ENCODE results near the gene NUDT4. TPM values are rescaled to one million over a fixed set of nuclear protein-coding genes. Genes with fewer than 3 reads are reported as not detected.

NUDT4 gene
- total RNA-seq (100 to 1,000 TPM; 112 to 179 TPM), polyA plus RNA-seq (ENCODE audit: insufficient read length in 2 of 2) (100 to 1,000 TPM; 117 to 131 TPM)
- long read RNA-seq, donor 1, full-length matches to known transcripts: 49 of 73 reads
- long read RNA-seq, donor 1, partial matches to known transcripts: 24 of 73 reads
- long read RNA-seq, donor 1, other reads (novel, unspliced or antisense): 0 of 73 reads
- long read RNA-seq, donor 2, full-length matches to known transcripts: 19 of 98 reads
- long read RNA-seq, donor 2, partial matches to known transcripts: 79 of 98 reads
- long read RNA-seq, donor 2, other reads (novel, unspliced or antisense): 0 of 98 reads
- long read RNA-seq, donor 3, full-length matches to known transcripts: 62 of 165 reads
- long read RNA-seq, donor 3, partial matches to known transcripts: 44 of 165 reads
- long read RNA-seq, donor 3, other reads (novel, unspliced or antisense): 59 of 165 reads
- long read RNA-seq, donor 4, full-length matches to known transcripts: 43 of 49 reads
- long read RNA-seq, donor 4, partial matches to known transcripts: 6 of 49 reads
- long read RNA-seq, donor 4, other reads (novel, unspliced or antisense): 0 of 49 reads

DNA sequence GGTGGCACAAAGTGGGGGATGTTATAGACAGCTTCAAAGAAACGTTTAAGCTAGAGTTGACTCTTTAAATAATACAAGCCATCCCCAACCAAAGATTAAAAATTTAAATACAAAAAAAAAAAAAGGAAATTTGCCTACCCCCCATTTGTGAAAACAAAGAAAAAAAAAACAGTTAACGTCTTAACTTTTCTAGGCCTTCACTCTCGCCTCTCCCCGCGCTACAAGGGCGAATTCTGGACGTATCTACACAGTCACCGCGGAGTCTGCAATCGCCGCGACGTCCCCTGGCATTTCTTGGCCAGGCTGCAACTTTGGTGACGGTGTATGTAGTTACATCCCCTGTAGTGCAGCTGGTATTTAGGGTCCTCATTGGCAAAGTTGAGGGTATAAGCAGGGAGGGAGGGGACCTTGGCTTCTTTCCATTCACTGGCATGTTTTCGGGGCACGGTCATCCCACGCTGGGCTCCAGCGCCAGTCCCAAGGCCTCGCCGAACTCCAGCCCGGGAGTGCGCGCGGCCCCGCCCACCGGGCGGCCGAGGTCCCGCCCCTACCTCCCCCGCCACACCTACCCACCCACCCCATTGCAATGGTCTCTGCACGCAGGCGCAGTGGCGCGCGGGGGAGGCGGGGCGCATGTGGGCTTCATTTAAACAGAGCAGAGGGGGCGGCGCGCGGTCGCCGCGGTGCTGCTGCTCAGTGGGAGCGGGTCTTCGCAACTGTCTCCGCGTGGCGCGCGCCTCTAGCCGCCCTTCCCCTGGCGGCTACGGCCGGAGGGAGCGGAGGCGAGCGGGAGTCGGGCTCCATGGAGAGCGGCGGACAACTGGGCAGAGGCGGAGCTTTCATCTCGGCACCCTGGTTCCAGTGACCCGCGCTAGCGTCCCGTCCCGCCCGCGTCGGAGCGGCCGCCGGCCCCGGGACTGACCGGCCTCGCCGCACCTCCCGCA lies at the start of gene NUDT4:
NUDT4 (plus strand) TSS at position 674 of the 944 bp plus-strand sequence. CDS start 398 bp downstream, outside the sequence.
- Histone ChIP-seq H3K27ac (ENCODE audit: low read depth, low read length) (peak within 1 kb of the TSS; percentile 96), H3K27me3 (ENCODE audit: control insufficient read depth, insufficient read depth, low read length) (no peaks in the 10 kb centered on the region), H3K4me3 (ENCODE audit: low read depth, low read length) (peak within 1 kb of the TSS; percentile 99), H3K36me3 (ENCODE audit: control insufficient read depth, insufficient read depth, low read length) (no peaks in the 10 kb centered on the region), H3K9me3 (ENCODE audit: control insufficient read depth, insufficient read depth, low read length) (no peaks in the 10 kb centered on the region), H3K4me1 (ENCODE audit: control insufficient read depth, insufficient read depth, low read length) (peaks cover 27% of the 10 kb centered on the region)
- peak in 5 of 6 donors; percentile 89 to 98 (median 95) for DNase-seq (ENCODE audit: low read depth in 4 of 6, low spot score in 6 of 6)
- 1% methylated on average over 37 of the region's 79 CpGs for WGBS (ENCODE audit: insufficient coverage)

DNA sequence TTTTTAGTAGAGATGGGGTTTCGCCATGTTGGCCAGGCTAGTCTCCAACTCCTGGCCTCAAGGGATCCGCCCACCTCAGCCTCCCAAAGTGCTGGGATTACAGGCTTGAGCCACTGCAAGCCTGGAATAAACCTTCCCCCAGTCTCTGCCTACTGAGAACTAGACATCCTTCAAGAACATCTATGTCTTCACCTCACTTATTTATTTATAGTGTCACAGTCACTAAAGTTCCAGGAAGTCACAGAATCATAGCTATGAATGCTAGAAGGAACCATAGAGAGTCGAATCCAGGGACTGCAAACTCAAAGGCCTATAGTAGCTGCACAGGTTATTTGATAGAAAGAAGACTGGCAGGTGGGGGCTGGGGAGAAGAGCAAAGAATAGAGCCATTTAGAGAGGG lies 44.7 kb upstream of the NUDT4 start:
- H3K36me3 ChIP-seq (ENCODE audit: control insufficient read depth, insufficient read depth, low read length): no peaks in the 10 kb centered on the region
- no peak overlapping the region for H3K4me3 ChIP-seq (ENCODE audit: low read depth, low read length)
- no peaks in the 10 kb centered on the region for H3K9me3 ChIP-seq (ENCODE audit: control insufficient read depth, insufficient read depth, low read length)
- WGBS (ENCODE audit: insufficient coverage): 95% methylated on average over 3 of the region's 3 CpGs
- no peaks in the 10 kb centered on the region for H3K27me3 ChIP-seq (ENCODE audit: control insufficient read depth, insufficient read depth, low read length)
- H3K4me1 ChIP-seq (ENCODE audit: control insufficient read depth, insufficient read depth, low read length): peaks cover 6% of the 10 kb centered on the region
- H3K27ac ChIP-seq (ENCODE audit: low read depth, low read length): no peak overlapping the region
- no peak for DNase-seq (ENCODE audit: low read depth in 4 of 6, low spot score in 6 of 6)

DNA sequence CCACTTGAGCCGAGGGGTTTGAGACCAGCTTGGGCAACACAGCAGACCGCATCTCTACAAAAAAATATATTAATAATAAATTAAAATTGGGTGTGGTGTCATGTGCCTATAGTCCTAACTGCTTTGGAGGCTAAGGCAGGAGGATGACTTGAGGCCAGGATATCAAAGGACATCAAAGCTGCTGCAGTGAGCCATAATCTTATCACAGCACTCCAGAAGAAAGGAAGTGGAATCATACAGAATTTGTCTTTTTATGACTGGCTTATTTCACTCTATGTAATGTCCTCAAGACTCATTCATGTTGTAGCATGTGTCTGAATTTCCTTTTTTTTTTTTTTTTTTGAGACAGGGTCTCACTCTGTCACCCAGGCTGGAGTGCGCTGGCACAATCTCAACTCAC lies 43.9 kb upstream of the NUDT4 start:
- Histone ChIP-seq H3K27ac (ENCODE audit: low read depth, low read length) (no peak overlapping the region), H3K4me1 (ENCODE audit: control insufficient read depth, insufficient read depth, low read length) (peaks cover 6% of the 10 kb centered on the region), H3K36me3 (ENCODE audit: control insufficient read depth, insufficient read depth, low read length) (no peaks in the 10 kb centered on the region), H3K4me3 (ENCODE audit: low read depth, low read length) (no peak overlapping the region), H3K9me3 (ENCODE audit: control insufficient read depth, insufficient read depth, low read length) (no peaks in the 10 kb centered on the region), H3K27me3 (ENCODE audit: control insufficient read depth, insufficient read depth, low read length) (no peaks in the 10 kb centered on the region)
- no peak for DNase-seq (ENCODE audit: low read depth in 4 of 6, low spot score in 6 of 6)
- WGBS (ENCODE audit: insufficient coverage): no CpG with 5 or more reads among the region's 3 CpGs

DNA sequence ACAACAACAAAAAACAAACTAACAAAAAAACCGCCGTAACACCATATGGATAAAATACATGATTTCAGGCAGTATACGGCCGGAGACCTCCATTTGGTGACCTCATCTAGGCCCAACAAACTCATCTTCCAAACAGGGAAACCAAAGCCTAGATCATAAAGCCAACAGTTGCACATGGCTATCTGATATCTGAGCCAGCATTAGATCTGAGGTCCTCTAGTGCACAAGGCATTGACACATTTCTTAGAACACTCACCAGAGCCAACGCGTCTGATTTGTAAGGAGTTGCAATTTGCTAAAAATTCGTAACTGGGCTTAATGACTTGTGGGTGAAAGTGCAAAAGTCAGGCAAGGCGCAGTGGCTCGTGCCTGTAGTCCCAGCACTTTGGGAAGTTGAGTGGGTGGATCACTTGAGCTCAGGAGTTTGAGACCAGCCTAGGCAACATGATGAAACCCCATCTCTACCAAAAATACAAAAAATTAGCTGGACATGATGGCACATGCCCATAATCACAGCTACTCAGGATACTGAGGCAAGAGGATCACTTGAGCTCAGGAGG lies 42.0 kb upstream of the NUDT4 start:
- H3K4me1 ChIP-seq (ENCODE audit: control insufficient read depth, insufficient read depth, low read length): peaks cover 6% of the 10 kb centered on the region
- no peaks in the 10 kb centered on the region for H3K36me3 ChIP-seq (ENCODE audit: control insufficient read depth, insufficient read depth, low read length)
- no peak overlapping the region for H3K4me3 ChIP-seq (ENCODE audit: low read depth, low read length)
- H3K27ac ChIP-seq (ENCODE audit: low read depth, low read length): peak overlapping the region; percentile 83
- H3K9me3 ChIP-seq (ENCODE audit: control insufficient read depth, insufficient read depth, low read length): no peaks in the 10 kb centered on the region
- WGBS (ENCODE audit: insufficient coverage): 89% methylated on average over 3 of the region's 9 CpGs
- DNase-seq (ENCODE audit: low read depth in 4 of 6, low spot score in 6 of 6): no peak
- H3K27me3 ChIP-seq (ENCODE audit: control insufficient read depth, insufficient read depth, low read length): no peaks in the 10 kb centered on the region

DNA sequence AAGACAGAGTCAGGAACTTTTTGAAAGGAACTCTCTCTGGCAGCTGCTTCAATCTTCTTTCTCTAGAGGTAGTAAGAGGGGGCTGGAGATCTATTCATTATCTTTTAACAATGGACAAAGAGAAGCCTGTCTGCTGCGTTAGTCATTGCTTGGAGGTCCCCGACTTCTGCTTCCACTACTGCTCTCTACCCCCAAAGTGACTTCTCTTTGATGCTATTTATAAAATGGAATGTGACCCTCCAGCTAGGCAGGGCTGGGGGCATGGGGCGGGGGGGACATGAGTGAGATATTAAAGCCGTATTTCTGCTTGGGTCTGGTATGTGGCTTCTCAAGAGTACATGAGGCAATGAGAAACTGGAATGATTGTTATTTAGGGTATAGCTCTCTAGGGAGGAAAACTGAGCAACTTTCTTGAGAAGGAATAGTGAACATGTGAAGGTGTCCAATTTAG lies 41.4 kb upstream of the NUDT4 start:
- H3K9me3 ChIP-seq (ENCODE audit: control insufficient read depth, insufficient read depth, low read length): no peaks in the 10 kb centered on the region
- peak in 2 of 6 donors; percentile 20 to 50 for DNase-seq (ENCODE audit: low read depth in 4 of 6, low spot score in 6 of 6)
- no peaks in the 10 kb centered on the region for H3K27me3 ChIP-seq (ENCODE audit: control insufficient read depth, insufficient read depth, low read length)
- no peaks in the 10 kb centered on the region for H3K36me3 ChIP-seq (ENCODE audit: control insufficient read depth, insufficient read depth, low read length)
- H3K4me3 ChIP-seq (ENCODE audit: low read depth, low read length): no peak overlapping the region
- 29% methylated on average over 2 of the region's 4 CpGs for WGBS (ENCODE audit: insufficient coverage)
- peak overlapping the region; percentile 83 for H3K27ac ChIP-seq (ENCODE audit: low read depth, low read length)
- peaks cover 6% of the 10 kb centered on the region for H3K4me1 ChIP-seq (ENCODE audit: control insufficient read depth, insufficient read depth, low read length)

DNA sequence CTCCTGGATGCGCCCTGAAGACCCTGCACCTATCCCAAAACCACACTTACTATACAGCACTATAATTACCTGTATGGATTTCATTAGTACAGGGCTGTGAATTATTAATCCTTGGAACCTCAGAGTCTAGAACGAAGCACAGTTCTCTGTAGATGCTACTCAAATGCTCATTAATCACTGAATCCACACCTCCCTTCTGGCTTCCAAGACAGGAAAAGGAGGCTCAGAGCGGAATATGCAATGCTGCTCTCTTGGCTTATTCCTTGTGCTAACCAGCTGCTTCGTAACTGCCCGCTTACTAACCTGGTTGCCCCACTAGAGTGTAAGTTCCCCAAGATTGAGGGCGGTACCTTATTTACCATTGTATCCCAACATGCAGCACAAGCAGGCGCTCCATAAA lies 39.1 kb upstream of the NUDT4 start:
- WGBS (ENCODE audit: insufficient coverage): 100% methylated on average over 1 of the region's 7 CpGs
- H3K9me3 ChIP-seq (ENCODE audit: control insufficient read depth, insufficient read depth, low read length): no peaks in the 10 kb centered on the region
- no peaks in the 10 kb centered on the region for H3K27me3 ChIP-seq (ENCODE audit: control insufficient read depth, insufficient read depth, low read length)
- DNase-seq (ENCODE audit: low read depth in 4 of 6, low spot score in 6 of 6): no peak
- H3K4me3 ChIP-seq (ENCODE audit: low read depth, low read length): no peak overlapping the region
- H3K4me1 ChIP-seq (ENCODE audit: control insufficient read depth, insufficient read depth, low read length): peaks cover 6% of the 10 kb centered on the region
- no peak overlapping the region for H3K27ac ChIP-seq (ENCODE audit: low read depth, low read length)
- H3K36me3 ChIP-seq (ENCODE audit: control insufficient read depth, insufficient read depth, low read length): no peaks in the 10 kb centered on the region

DNA sequence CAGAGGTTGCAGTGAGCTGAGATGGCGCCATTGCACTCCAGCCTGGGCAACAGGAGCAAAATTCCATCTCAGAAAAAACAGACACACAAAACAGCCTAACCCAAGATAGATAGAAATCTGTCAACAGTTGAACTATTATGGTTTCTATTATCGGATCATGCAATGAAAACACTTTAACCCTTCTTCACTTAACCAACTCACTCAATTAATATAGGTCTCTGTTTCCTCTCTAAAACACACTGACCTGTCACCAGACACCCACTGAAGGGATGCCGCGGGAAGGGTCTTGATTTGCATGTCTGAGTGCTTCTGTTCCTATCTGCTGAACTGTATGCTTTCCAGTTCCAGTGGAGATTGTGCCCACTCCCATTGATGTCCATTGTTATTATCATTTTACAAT lies 38.0 kb upstream of the NUDT4 start:
- no peaks in the 10 kb centered on the region for H3K9me3 ChIP-seq (ENCODE audit: control insufficient read depth, insufficient read depth, low read length)
- 83% methylated on average over 1 of the region's 4 CpGs for WGBS (ENCODE audit: insufficient coverage)
- no peak overlapping the region for H3K4me3 ChIP-seq (ENCODE audit: low read depth, low read length)
- H3K4me1 ChIP-seq (ENCODE audit: control insufficient read depth, insufficient read depth, low read length): peaks cover 6% of the 10 kb centered on the region
- H3K36me3 ChIP-seq (ENCODE audit: control insufficient read depth, insufficient read depth, low read length): no peaks in the 10 kb centered on the region
- no peak for DNase-seq (ENCODE audit: low read depth in 4 of 6, low spot score in 6 of 6)
- no peaks in the 10 kb centered on the region for H3K27me3 ChIP-seq (ENCODE audit: control insufficient read depth, insufficient read depth, low read length)
- no peak overlapping the region for H3K27ac ChIP-seq (ENCODE audit: low read depth, low read length)

DNA sequence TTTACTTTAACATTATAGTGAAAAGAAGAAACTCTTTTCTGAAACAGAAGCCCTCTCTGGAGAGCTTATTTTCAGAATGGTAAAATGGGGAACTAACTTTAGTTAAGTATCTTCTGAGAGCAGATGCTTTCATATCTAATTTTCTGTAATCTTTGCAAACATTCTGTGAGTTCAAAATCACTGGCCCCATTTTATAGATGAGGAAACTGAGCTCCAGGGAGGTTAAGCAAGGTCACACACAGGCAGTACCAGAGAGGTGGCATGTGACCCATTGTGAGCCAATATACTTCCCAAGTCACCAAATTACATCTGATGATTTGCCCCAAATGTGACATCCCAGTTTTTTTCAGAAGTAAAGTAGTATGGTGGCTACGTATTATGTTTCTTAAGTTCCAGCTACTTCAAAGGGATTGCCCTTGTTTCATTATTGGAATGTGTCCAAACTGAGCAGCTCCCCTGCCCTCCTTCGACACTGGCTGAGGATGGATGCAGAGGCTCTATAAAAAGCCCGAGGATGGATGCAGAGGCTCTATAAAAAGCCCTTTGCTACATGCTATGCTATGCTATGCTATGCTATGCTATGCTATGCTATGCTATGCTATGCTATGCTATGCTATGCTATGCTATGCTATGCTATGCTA lies 36.2 kb upstream of the NUDT4 start:
- Histone ChIP-seq H3K36me3 (ENCODE audit: control insufficient read depth, insufficient read depth, low read length) (no peaks in the 10 kb centered on the region), H3K4me3 (ENCODE audit: low read depth, low read length) (no peak overlapping the region), H3K27ac (ENCODE audit: low read depth, low read length) (no peak overlapping the region), H3K4me1 (ENCODE audit: control insufficient read depth, insufficient read depth, low read length) (no peaks in the 10 kb centered on the region), H3K9me3 (ENCODE audit: control insufficient read depth, insufficient read depth, low read length) (no peaks in the 10 kb centered on the region), H3K27me3 (ENCODE audit: control insufficient read depth, insufficient read depth, low read length) (no peaks in the 10 kb centered on the region)
- peak in 1 of 6 donors; percentile 13 for DNase-seq (ENCODE audit: low read depth in 4 of 6, low spot score in 6 of 6)
- no CpG with 5 or more reads among the region's 3 CpGs for WGBS (ENCODE audit: insufficient coverage)

Data from spinal cord (tissue), 10 donors.